Liver (tissue), 9 donors: ENCODE data around the gene LRRC55. TPM values are rescaled to one million over a fixed set of nuclear protein-coding genes. Genes with fewer than 3 reads are reported as not detected.

Experiments used
- DNase-seq: peaks from one replicate; pipeline ENCODE4 v3.0.0-alpha.2; 2017; ENCODE audit warnings: low spot score
- H3K27ac ChIP-seq, 2 donors: one replicate each; pipeline ENCODE4 v1.7.0; 2013; ENCODE audit warnings: inconsistent platforms in 2 of 2, low read length in 2 of 2, control low read depth in 1 of 2, low read depth in 1 of 2, mild to moderate bottlenecking in 1 of 2
- H3K27me3 ChIP-seq, 4 donors: one replicate each; pipeline versions ENCODE4 v1.6.1 to v1.7.0; 2013; ENCODE audit warnings: low read length in 3 of 4, inconsistent platforms in 1 of 4, mild to moderate bottlenecking in 1 of 4, moderate library complexity in 1 of 4; ENCODE audit not compliant: control insufficient read depth in 4 of 4, insufficient read depth in 4 of 4
- H3K36me3 ChIP-seq, 4 donors: one replicate each; pipeline versions ENCODE4 v1.6.1 to v1.7.0; 2013; ENCODE audit warnings: low read length in 3 of 4, mild to moderate bottlenecking in 3 of 4, low read depth in 1 of 4, moderate library complexity in 1 of 4; ENCODE audit not compliant: control insufficient read depth in 4 of 4, insufficient read depth in 3 of 4
- H3K4me1 ChIP-seq, 4 donors: one replicate each; pipeline versions ENCODE4 v1.6.1 to v1.7.0; 2013; ENCODE audit warnings: low read length in 3 of 4, mild to moderate bottlenecking in 3 of 4, moderate library complexity in 1 of 4; ENCODE audit not compliant: control insufficient read depth in 4 of 4, insufficient read depth in 4 of 4
- H3K4me3 ChIP-seq, 3 donors: one replicate each; pipeline versions ENCODE4 v1.6.1 to v1.7.0; 2013; ENCODE audit warnings: low read length in 3 of 3, control low read depth in 1 of 3, low read depth in 1 of 3, mild to moderate bottlenecking in 1 of 3
- H3K9ac ChIP-seq, 2 donors: one replicate each; pipeline ENCODE4 v1.7.0; 2013; ENCODE audit warnings: low read length in 2 of 2, mild to moderate bottlenecking in 2 of 2, moderate library complexity in 2 of 2, control low read depth in 1 of 2, low read depth in 1 of 2
- H3K9me3 ChIP-seq, 4 donors: one replicate each; pipeline versions ENCODE4 v1.6.1 to v1.7.0; 2013; ENCODE audit warnings: low read length in 3 of 4; ENCODE audit not compliant: control insufficient read depth in 4 of 4
- ATF3 ChIP-seq: IDR thresholded peaks from 2 replicates; pipeline ENCODE4 v1.6.1; 2016; ENCODE audit warnings: antibody characterized with exemption
- CTCF ChIP-seq: fragments of 150-350 bp; IDR thresholded peaks from 2 replicates; pipeline ENCODE4 v1.5.1; 2017; ENCODE audit warnings: improper control_type of control experiment, low read depth, low read length; ENCODE audit not compliant: missing input control
- EGR1 ChIP-seq, 2 donors: IDR thresholded peaks; 2 replicates each; pipeline ENCODE4 v1.6.1; 2016 to 2018; ENCODE audit warnings: antibody characterized with exemption in 2 of 2, low read depth in 2 of 2
- FOXA1 ChIP-seq: IDR thresholded peaks from 2 replicates; pipeline ENCODE4 v1.6.1; 2016; ENCODE audit warnings: antibody characterized with exemption
- FOXA2 ChIP-seq: IDR thresholded peaks from 2 replicates; pipeline ENCODE4 v1.6.1; 2016; ENCODE audit warnings: antibody characterized with exemption
- GABPA ChIP-seq, 2 donors: IDR thresholded peaks in 1 of 2; conservative IDR thresholded peaks in 1 of 2; 2 replicates each; pipeline ENCODE4 v1.6.1; 2016; ENCODE audit warnings: antibody characterized with exemption in 2 of 2, mild to moderate bottlenecking in 1 of 2, moderate library complexity in 1 of 2
- HNF4A ChIP-seq, 2 donors: conservative IDR thresholded peaks; 2 replicates each; pipeline ENCODE4 v1.6.1; 2016; ENCODE audit warnings: antibody characterized with exemption in 2 of 2, mild to moderate bottlenecking in 2 of 2
- HNF4G ChIP-seq: IDR thresholded peaks from 2 replicates; pipeline ENCODE4 v1.6.1; 2016; ENCODE audit warnings: antibody characterized with exemption
- JUND ChIP-seq, 2 donors: IDR thresholded peaks; 2 replicates each; pipeline ENCODE4 v1.6.1; 2016; ENCODE audit warnings: antibody characterized with exemption in 2 of 2
- MAX ChIP-seq: IDR thresholded peaks from 2 replicates; pipeline ENCODE4 v1.6.1; 2016; ENCODE audit warnings: antibody characterized with exemption
- NR2F2 ChIP-seq: IDR thresholded peaks from 2 replicates; pipeline ENCODE4 v1.6.1; 2016; ENCODE audit warnings: antibody characterized with exemption
- RAD21 ChIP-seq, 2 donors: IDR thresholded peaks; 2 replicates each; pipeline ENCODE4 v1.6.1; 2016; ENCODE audit warnings: antibody characterized with exemption in 2 of 2, mild to moderate bottlenecking in 2 of 2
- REST ChIP-seq: IDR thresholded peaks from 2 replicates; pipeline ENCODE4 v1.6.1; 2016; ENCODE audit warnings: antibody characterized with exemption, mild to moderate bottlenecking
- RXRA ChIP-seq, 2 donors: IDR thresholded peaks; 2 replicates each; pipeline ENCODE4 v1.6.1; 2017 to 2018; ENCODE audit warnings: antibody characterized with exemption in 2 of 2, mild to moderate bottlenecking in 1 of 2
- SP1 ChIP-seq: IDR thresholded peaks from 2 replicates; pipeline ENCODE4 v1.6.1; 2018; ENCODE audit warnings: antibody characterized with exemption, mild to moderate bottlenecking
- TAF1 ChIP-seq: conservative IDR thresholded peaks from 2 replicates; pipeline ENCODE4 v1.6.1; 2016; ENCODE audit warnings: antibody characterized with exemption, mild to moderate bottlenecking
- YY1 ChIP-seq: IDR thresholded peaks from 2 replicates; pipeline ENCODE4 v1.6.1; 2016; ENCODE audit warnings: antibody characterized with exemption, mild to moderate bottlenecking
- ZBTB33 ChIP-seq: IDR thresholded peaks from 2 replicates; pipeline ENCODE4 v1.6.1; 2016; ENCODE audit warnings: antibody characterized with exemption
- WGBS: extraction: QIAGEN DNeasy Blood & Tissue Kit; methylation state at CpG from one replicate; pipeline ENCODE4 v1.1.7; 2013; 5-methylcytosine and 5-hydroxymethylcytosine counted together
- polyA plus RNA-seq, 2 donors: library from polyadenylated mRNA; stranded (reverse) in 1 of 2; unstranded in 1 of 2; fragments of 200-250 nt in 1 of 2; fragments of >200 nt in 1 of 2; fragmentation: Nextera tagmentation in 1 of 2; extraction: Ambion mirVana in 1 of 2; gene quantifications; one replicate each; pipeline versions ENCODE4 v1.2.1 to v1.2.3, GENCODE V29; 2013 to 2015
- total RNA-seq, 2 donors: library from RNA; depleted of rRNA; stranded (reverse); fragments of >200 nt; gene quantifications; one replicate each; pipeline ENCODE4 v1.2.3, GENCODE V29; 2014
- donor health status: healthy.
- donor health status: healthy.
- donor health status: healthy.
- donor health status: healthy.
- donor health status: healthy.

Gene LRRC55
- total and polyA plus RNA-seq, 4 donors = under 0.01 to 1.5 (median 0.72) TPM

- Histone ChIP-seq H3K27ac (no peak overlapping the region), H3K4me1 (peaks cover 0 to 11% (median 4%) of the 10 kb centered on the region in 4 donors), H3K4me3 (no peak overlapping the region), H3K36me3 (no peaks in the 10 kb centered on the region), H3K9ac (no peak overlapping the region), H3K27me3 (no peaks in the 10 kb centered on the region), H3K9me3 (no peaks in the 10 kb centered on the region)
- WGBS = 69% methylated on average over 3 of the region's 3 CpGs
- no peak for DNase-seq
- no peak for TF ChIP-seq SP1
- no peak for TF ChIP-seq ZBTB33
- no peak for TF ChIP-seq GABPA (IDR thresholded peaks at IDR 0.05 in 1 of 2, conservative IDR thresholded peaks at IDR 0.05 in 1 of 2)
- TF ChIP-seq HNF4A (conservative IDR thresholded peaks at IDR 0.05) = no peak
- TF ChIP-seq FOXA2 = no peak
- no peak for TF ChIP-seq NR2F2
- no peak for TF ChIP-seq EGR1 (IDR thresholded peaks at IDR 0.05; ENCODE audit: low read depth in 2 of 2)
- no peak for TF ChIP-seq YY1
- TF ChIP-seq ATF3 = no peak
- TF ChIP-seq CTCF = no peak
- TF ChIP-seq MAX = no peak
- TF ChIP-seq TAF1 = no peak
- no peak for TF ChIP-seq FOXA1
- no peak for TF ChIP-seq RAD21 (IDR thresholded peaks at IDR 0.05)
- no peak for TF ChIP-seq JUND (IDR thresholded peaks at IDR 0.05)
- TF ChIP-seq HNF4G = no peak
- no peak for TF ChIP-seq REST
- TF ChIP-seq RXRA (IDR thresholded peaks at IDR 0.05) = no peak
These were observed 24.1 kb upstream of the LRRC55 start for GRCh38 chr11:57157624-57158023.
